K562 (cell line): ENCODE results near the gene BMPER. TPM values are rescaled to one million over a fixed set of nuclear protein-coding genes. Genes with fewer than 3 reads are reported as not detected.

Experiments
- ATAC-seq: fragments of 200-7000 bp; cut with Tn5 transposase; 3 replicates; pipeline ENCODE4 v1.9.1; 2020; ENCODE audit warnings: moderate library complexity
- BruUV-seq: library from RNA; stranded (reverse); fragments of 400-500 nt; replicated peaks from 2 replicates; lab custom pipeline; 2021; lab: Mats Ljungman, UMichigan
- CTCF ChIA-PET: fragments of 300-600 bp; formaldehyde crosslinking; extraction: SDS; loops from one replicate; lab custom pipeline; 2021; ENCODE audit warnings: low intra/inter-chr PET ratio; lab: Yijun Ruan, JAX
- POLR2A ChIA-PET: fragments of 300-600, 350-650 bp; sonication (Branson Sonifier 250); formaldehyde crosslinking; extraction: SDS; loops from one replicate; lab custom pipeline; 2021; ENCODE audit warnings: antibody characterized with exemption, inconsistent platforms; lab: Yijun Ruan, JAX
- DNase-seq, 4 experiments: peaks; one replicate each; pipeline versions ENCODE4 v3.0.0 to v3.0.0-alpha.2; 2011 to 2018; ENCODE audit warnings: low spot score in 3 of 4, mixed read lengths in 3 of 4; ENCODE audit errors: extremely low read depth in 1 of 4
- FAIRE-seq: peaks from 2 replicates; lab custom pipeline; 2011; peaks lifted over from hg19 to GRCh38; lab: Jason Lieb, UNC
- H2AFZ ChIP-seq: 2 replicates; pipeline ENCODE4 v1.6.0; 2011; ENCODE audit warnings: low read depth, low read length, control low read depth, inconsistent platforms
- H3K27ac ChIP-seq: fragments of 200-600 bp; 3 replicates; pipeline ENCODE4 v1.8.0; 2011; ENCODE audit warnings: low read depth, mild to moderate bottlenecking, control low read depth, inconsistent platforms, low read length, moderate library complexity, mixed read lengths; ENCODE audit errors: extremely low read depth
- H3K27me3 ChIP-seq, 2 experiments: fragments of 300-600 bp in 1 of 2; 2 replicates in 1 of 2; 3 replicates in 1 of 2; pipeline versions ENCODE4 v1.6.0 to v1.8.0; 2011; ENCODE audit warnings: inconsistent platforms in 2 of 2, low read length in 2 of 2, mild to moderate bottlenecking in 1 of 2, mixed read lengths in 1 of 2, moderate library complexity in 1 of 2; ENCODE audit not compliant: control insufficient read depth in 2 of 2, insufficient read depth in 2 of 2
- H3K36me3 ChIP-seq: fragments of 300-600 bp; 3 replicates; pipeline ENCODE4 v1.8.0; 2011; ENCODE audit warnings: mild to moderate bottlenecking, low read length, inconsistent platforms; ENCODE audit not compliant: control insufficient read depth, insufficient read depth
- H3K4me1 ChIP-seq, 2 experiments: fragments of 200-600 bp in 1 of 2; replicated peaks in 1 of 2; 2 replicates in 1 of 2; 3 replicates in 1 of 2; pipeline versions ENCODE4 v1.5.1 to v1.8.0; 2011; ENCODE audit warnings: inconsistent platforms in 2 of 2, low read length in 2 of 2, mild to moderate bottlenecking in 1 of 2, mixed read lengths in 1 of 2, moderate library complexity in 1 of 2; ENCODE audit not compliant: control insufficient read depth in 2 of 2, insufficient read depth in 2 of 2
- H3K4me2 ChIP-seq: 2 replicates; pipeline ENCODE4 v1.6.1; 2011; ENCODE audit warnings: low read length, control low read depth, inconsistent platforms, mixed read lengths; ENCODE audit not compliant: insufficient read depth
- H3K4me3 ChIP-seq: fragments of 200-600 bp; sonication (generic), shearing (Covaris generic); 2 replicates; pipeline ENCODE4 v1.5.1; 2016; ENCODE audit warnings: control low read depth, inconsistent platforms
- H3K79me2 ChIP-seq: fragments of 200-600 bp; 3 replicates; pipeline ENCODE4 v1.8.0; 2011; ENCODE audit warnings: low read length, inconsistent platforms; ENCODE audit not compliant: control insufficient read depth, insufficient read depth
- H3K9ac ChIP-seq, 2 experiments: 2 replicates each; pipeline versions ENCODE4 v1.6.0 to v1.6.1; 2011; ENCODE audit warnings: low read depth in 2 of 2, low read length in 2 of 2, control low read depth in 1 of 2, inconsistent platforms in 1 of 2, mild to moderate bottlenecking in 1 of 2, mixed read lengths in 1 of 2; ENCODE audit not compliant: insufficient read depth in 1 of 2
- H3K9me1 ChIP-seq: one replicate; pipeline ENCODE4 v1.6.0; 2011; ENCODE audit warnings: inconsistent platforms, mild to moderate bottlenecking, low read length, moderate library complexity; ENCODE audit not compliant: control insufficient read depth, insufficient read depth
- H3K9me3 ChIP-seq: replicated peaks from 2 replicates; pipeline ENCODE4 v1.5.1; 2011; ENCODE audit warnings: low read depth, low read length, inconsistent platforms; ENCODE audit not compliant: control insufficient read depth, insufficient read depth
- H4K20me1 ChIP-seq: replicated peaks from 2 replicates; pipeline ENCODE4 v1.6.1; 2011; ENCODE audit warnings: low read length, inconsistent platforms, mixed read lengths; ENCODE audit not compliant: control insufficient read depth, insufficient read depth
- ATF1 ChIP-seq, 2 experiments: fragments of 450-650 bp in 1 of 2; IDR thresholded peaks; 2 replicates each; pipeline ENCODE4 v1.6.1; 2016; ENCODE audit warnings: missing compliant biosample characterization in 1 of 2, missing genetic modification characterization in 1 of 2
- ELF1 ChIP-seq: fragments of 200-800 bp; sonication (Bioruptor generic); IDR thresholded peaks from 2 replicates; pipeline ENCODE4 v1.6.1; 2016; ENCODE audit warnings: missing genetic modification characterization, missing compliant biosample characterization
- KAT2B ChIP-seq: IDR thresholded peaks from one replicate; pipeline ENCODE4 v1.6.1; 2012; ENCODE audit warnings: low read depth, mild to moderate bottlenecking, control low read depth, inconsistent platforms, low read length, moderate library complexity
- MEF2A ChIP-seq: IDR thresholded peaks from 2 replicates; pipeline ENCODE4 v1.6.1; 2011; ENCODE audit warnings: low read depth, mild to moderate bottlenecking, low read length, moderate library complexity; ENCODE audit not compliant: control insufficient read depth
- POLR2H ChIP-seq: IDR thresholded peaks from 2 replicates; pipeline ENCODE4 v1.6.1; 2016; ENCODE audit warnings: missing genetic modification characterization, low read depth, mild to moderate bottlenecking, control low read depth, missing compliant biosample characterization, moderate library complexity
- RCOR1 ChIP-seq, 2 experiments: IDR thresholded peaks; 2 replicates each; pipeline ENCODE4 v1.6.1; 2012; ENCODE audit warnings: low read depth in 2 of 2, low read length in 2 of 2, borderline replicate concordance in 1 of 2, improper control_type of control experiment in 1 of 2
- TAF15 ChIP-seq: fragments of 200-400 bp; formaldehyde crosslinking; IDR thresholded peaks from 2 replicates; pipeline ENCODE4 v1.6.1; 2017; ENCODE audit warnings: mild to moderate bottlenecking, low read depth, low read length, moderate library complexity
- TBP ChIP-seq: optimal IDR thresholded peaks from 2 replicates; pipeline ENCODE3; 2011; ENCODE audit warnings: low read depth, low read length, improper control_type of control experiment
- TFAM ChIP-seq: fragments of 250-450 bp; sonication (Bioruptor Pico); conservative IDR thresholded peaks from 2 replicates; pipeline ENCODE4 v1.5.0; 2021; ENCODE audit warnings: mild to moderate bottlenecking, moderate library complexity
- ZNF121 ChIP-seq: sonication (generic); formaldehyde crosslinking; conservative IDR thresholded peaks from 2 replicates; pipeline ENCODE4 v1.8.0; 2022; ENCODE audit warnings: missing genetic modification reagents
- ZNF124 ChIP-seq: sonication (generic); formaldehyde crosslinking; IDR thresholded peaks from 2 replicates; pipeline ENCODE4 v1.8.1; 2022; ENCODE audit warnings: missing genetic modification reagents
- WGBS: fragments of 100-300 bp; shearing (Covaris generic); methylation state at CpG from one replicate; pipeline ENCODE4 v1.1.6; 2016; ENCODE audit warnings: low coverage, mixed read lengths; ENCODE audit not compliant: insufficient coverage; ENCODE audit errors: missing lambda C conversion rate; 5-methylcytosine and 5-hydroxymethylcytosine counted together
- in situ Hi-C: fragments of 300-500 bp; cut with MboI; formaldehyde crosslinking; loops from 4 replicates; pipeline ENCODE4 v1.15.0; 2018; ENCODE audit warnings: inconsistent platforms, mixed read lengths
- intact Hi-C: fragments of 100-400 bp; cut with micrococcal nuclease; formaldehyde crosslinking; loops from 2 replicates; pipeline ENCODE4 v1.14.2; 2022
- polyA plus RNA-seq, 8 experiments: library from polyadenylated mRNA; depleted of rRNA in 4 of 8; stranded (reverse) in 5 of 8; unstranded in 3 of 8; fragments of >200 nt; fragmentation: Nextera tagmentation in 2 of 8; fragmentation: Illumina TruSeq in 1 of 8; extraction: Ambion mirVana in 2 of 8; extraction: Trizol in 1 of 8; gene quantifications; 2 replicates each; pipeline versions ENCODE4 v1.2.1 to v1.2.3, GENCODE V29; 2011 to 2014; ENCODE audit warnings: inconsistent platforms in 1 of 8, missing spikeins in 1 of 8
- total RNA-seq, 7 experiments: library from RNA; depleted of rRNA in 6 of 7; stranded (reverse); fragments of >200 nt in 6 of 7; fragmentation: Illumina TruSeq in 2 of 7; extraction: Trizol in 2 of 7; gene quantifications; 2 replicates each; pipeline versions ENCODE4 v1.2.1 to v1.2.3, GENCODE V29; 2011 to 2021; ENCODE audit warnings: low replicate concordance in 1 of 7
- TF ChIP-seq, protein P1 (sequence below): fragments of 200-800 bp; sonication (Bioruptor generic); IDR thresholded peaks from 2 replicates; pipeline ENCODE4 v1.6.1; 2017; ENCODE audit warnings: missing genetic modification characterization, missing compliant biosample characterization
- TF ChIP-seq, protein P2 (sequence below): fragments of 250-450 bp; sonication (Bioruptor Pico); IDR thresholded peaks from 2 replicates; pipeline ENCODE4 v1.5.1; 2021; ENCODE audit warnings: mild to moderate bottlenecking
- TF ChIP-seq, protein P3 (sequence below): fragments of 450-650 bp; IDR thresholded peaks from 2 replicates; pipeline ENCODE4 v1.6.1; 2016; ENCODE audit warnings: low read depth, mild to moderate bottlenecking, moderate library complexity

BMPER gene
- total and polyA plus RNA-seq, 9 of the 15 experiments (the other 6 are each of a cell fraction or from before 2014, with no cell fraction given) = not detected

DNA sequence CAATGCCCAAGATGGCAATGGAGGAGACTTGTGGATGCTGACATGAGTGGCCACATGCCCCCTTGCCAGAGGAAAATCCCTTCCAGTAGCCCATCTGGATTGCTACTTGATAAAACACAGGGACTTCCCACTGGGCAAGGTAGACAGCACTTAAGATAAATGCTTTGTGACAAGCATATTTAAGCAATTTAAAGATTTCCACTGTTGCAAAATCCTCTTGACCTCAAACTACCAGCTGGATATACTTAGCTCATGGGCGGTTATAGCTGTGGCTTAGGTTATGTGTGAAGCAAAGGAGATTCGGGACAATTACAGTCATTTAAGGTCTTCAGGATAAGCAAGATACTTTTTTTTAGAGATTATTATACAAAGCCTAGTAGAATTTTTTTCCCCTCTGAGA lies 238.1 kb downstream of the BMPER start:
- BruUV-seq = no TSS peak
- Histone ChIP-seq H3K4me2 (no peak overlapping the region), H3K9me3 (no peaks in the 10 kb centered on the region), H3K36me3 (no peaks in the 10 kb centered on the region), H3K27ac (no peak overlapping the region), H3K9ac (no peak overlapping the region), H4K20me1 (no peaks in the 10 kb centered on the region), H3K9me1 (no peaks in the 10 kb centered on the region), H2AFZ (no peak overlapping the region), H3K4me3 (no peak overlapping the region), H3K79me2 (no peaks in the 10 kb centered on the region), H3K27me3 (no peaks in the 10 kb centered on the region), H3K4me1 (no peaks in the 10 kb centered on the region)
- ChIA-PET CTCF (no interaction called here), POLR2A (no interaction called here)
- DNase-seq = no peak
- no peak for TF ChIP-seq TAF15
- TF ChIP-seq ATF1 (CRISPR knock-in tag; IDR thresholded peaks at IDR 0.05) = no peak
- TF ChIP-seq ATF1 (tag; IDR thresholded peaks at IDR 0.05) = no peak
- no peak for TF ChIP-seq TBP
- TF ChIP-seq, protein P1, sequence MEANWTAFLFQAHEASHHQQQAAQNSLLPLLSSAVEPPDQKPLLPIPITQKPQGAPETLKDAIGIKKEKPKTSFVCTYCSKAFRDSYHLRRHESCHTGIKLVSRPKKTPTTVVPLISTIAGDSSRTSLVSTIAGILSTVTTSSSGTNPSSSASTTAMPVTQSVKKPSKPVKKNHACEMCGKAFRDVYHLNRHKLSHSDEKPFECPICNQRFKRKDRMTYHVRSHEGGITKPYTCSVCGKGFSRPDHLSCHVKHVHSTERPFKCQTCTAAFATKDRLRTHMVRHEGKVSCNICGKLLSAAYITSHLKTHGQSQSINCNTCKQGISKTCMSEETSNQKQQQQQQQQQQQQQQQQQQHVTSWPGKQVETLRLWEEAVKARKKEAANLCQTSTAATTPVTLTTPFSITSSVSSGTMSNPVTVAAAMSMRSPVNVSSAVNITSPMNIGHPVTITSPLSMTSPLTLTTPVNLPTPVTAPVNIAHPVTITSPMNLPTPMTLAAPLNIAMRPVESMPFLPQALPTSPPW (CRISPR knock-in tag) = no peak
- no peak for TF ChIP-seq ELF1 (tag)
- no peak for TF ChIP-seq ZNF121 (CRISPR knock-in tag)
- no peak for TF ChIP-seq MEF2A
- no peak for TF ChIP-seq POLR2H (tag)
- TF ChIP-seq, protein P2, sequence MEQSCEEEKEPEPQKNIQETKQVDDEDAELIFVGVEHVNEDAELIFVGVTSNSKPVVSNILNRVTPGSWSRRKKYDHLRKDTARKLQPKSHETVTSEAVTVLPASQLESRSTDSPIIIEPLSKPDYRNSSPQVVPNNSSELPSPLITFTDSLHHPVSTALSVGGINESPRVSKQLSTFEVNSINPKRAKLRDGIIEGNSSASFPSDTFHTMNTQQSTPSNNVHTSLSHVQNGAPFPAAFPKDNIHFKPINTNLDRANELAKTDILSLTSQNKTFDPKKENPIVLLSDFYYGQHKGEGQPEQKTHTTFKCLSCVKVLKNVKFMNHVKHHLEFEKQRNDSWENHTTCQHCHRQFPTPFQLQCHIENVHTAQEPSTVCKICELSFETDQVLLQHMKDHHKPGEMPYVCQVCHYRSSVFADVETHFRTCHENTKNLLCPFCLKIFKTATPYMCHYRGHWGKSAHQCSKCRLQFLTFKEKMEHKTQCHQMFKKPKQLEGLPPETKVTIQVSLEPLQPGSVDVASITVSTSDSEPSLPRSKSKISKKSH (CRISPR knock-in tag) = no peak
- TF ChIP-seq, protein P3, sequence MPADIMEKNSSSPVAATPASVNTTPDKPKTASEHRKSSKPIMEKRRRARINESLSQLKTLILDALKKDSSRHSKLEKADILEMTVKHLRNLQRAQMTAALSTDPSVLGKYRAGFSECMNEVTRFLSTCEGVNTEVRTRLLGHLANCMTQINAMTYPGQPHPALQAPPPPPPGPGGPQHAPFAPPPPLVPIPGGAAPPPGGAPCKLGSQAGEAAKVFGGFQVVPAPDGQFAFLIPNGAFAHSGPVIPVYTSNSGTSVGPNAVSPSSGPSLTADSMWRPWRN = no peak
- TF ChIP-seq KAT2B = no peak
- no peak for TF ChIP-seq TFAM
- no peak for TF ChIP-seq ZNF124 (CRISPR knock-in tag)
- no peak for TF ChIP-seq RCOR1 (IDR thresholded peaks at IDR 0.05; ENCODE audit: borderline replicate concordance in 1 of 2, low read depth in 2 of 2, low read length in 2 of 2)
- WGBS = 0% methylated on average over 2 of the region's 2 CpGs
- in situ Hi-C loops = no loop called here
- ATAC-seq = no peak
- FAIRE-seq = no peak
- intact Hi-C loops = no loop called here
